Erythroblast (primary cell): ENCODE results near the gene RAP1GAP2.

Experiments used
- GATA1 ChIP-seq: IDR thresholded peaks from 2 replicates; pipeline ENCODE4 v1.6.1; 2011; ENCODE audit warnings: low read depth, mild to moderate bottlenecking, control low read depth, low read length, moderate library complexity
- POLR2A ChIP-seq: IDR thresholded peaks from 2 replicates; pipeline ENCODE4 v1.6.1; 2011; ENCODE audit warnings: mild to moderate bottlenecking, low read length

DNA sequence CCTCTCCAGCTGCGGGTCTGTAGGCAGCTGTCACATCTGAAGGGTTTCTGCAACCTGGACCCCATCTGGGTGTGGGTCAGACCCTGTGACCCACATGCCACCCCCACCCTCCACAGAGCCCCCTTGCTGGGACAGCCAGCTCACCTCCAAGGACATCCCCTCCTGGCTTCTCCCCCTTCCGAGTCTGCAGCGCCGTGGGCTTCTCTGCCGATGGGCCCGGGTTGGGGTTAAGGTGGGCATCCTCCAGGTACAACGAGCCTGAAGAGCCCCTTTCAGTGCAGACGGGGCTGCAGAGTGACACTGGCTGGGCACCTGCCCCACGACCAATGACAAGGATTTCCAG lies 238.3 kb downstream of the RAP1GAP2 start:
- no peak for TF ChIP-seq POLR2A
- no peak for TF ChIP-seq GATA1
